Naive thymus-derived CD4-positive, alpha-beta T cell (primary cell): ENCODE data around the gene RNF144A. TPM values are rescaled to one million over a fixed set of nuclear protein-coding genes. Genes with fewer than 3 reads are reported as not detected.

Experiments
- ATAC-seq: fragments of 150-1000 bp; cut with Tn5 transposase; 2 replicates; pipeline ENCODE4 v1.10.0; 2021; ENCODE audit warnings: mild to moderate bottlenecking, moderate library complexity
- CTCF ChIA-PET: fragments of 350-600 bp; sonication (Branson Sonifier 250); formaldehyde crosslinking; loops from one replicate; lab custom pipeline; 2021; ENCODE audit warnings: antibody characterized with exemption; lab: Charles Lee
- POLR2A ChIA-PET: fragments of 350-600 bp; sonication (Branson Sonifier 250); formaldehyde crosslinking; loops from one replicate; lab custom pipeline; 2021; ENCODE audit warnings: antibody characterized with exemption, inconsistent platforms; lab: Charles Lee
- DNase-seq, 9 donors: peaks; one replicate each; pipeline versions ENCODE4 v3.0.0 to v3.0.0-alpha.2; 2020 to 2022; ENCODE audit warnings: mixed read lengths in 1 of 9
- H3K27ac ChIP-seq: one replicate; pipeline ENCODE4 v1.7.0; 2013; ENCODE audit warnings: mild to moderate bottlenecking, low read depth, low read length, moderate library complexity
- H3K27me3 ChIP-seq, 2 donors: one replicate each; pipeline ENCODE4 v1.7.0; 2013; ENCODE audit warnings: low read length in 2 of 2, mild to moderate bottlenecking in 2 of 2, moderate library complexity in 2 of 2; ENCODE audit not compliant: control insufficient read depth in 2 of 2, insufficient read depth in 2 of 2
- H3K36me3 ChIP-seq, 3 experiments: 1 replicate in 2 of 3; 2 replicates in 1 of 3; pipeline ENCODE4 v1.7.0; 2013; ENCODE audit warnings: low read length in 3 of 3, mild to moderate bottlenecking in 3 of 3, moderate library complexity in 1 of 3; ENCODE audit not compliant: insufficient read depth in 3 of 3, control insufficient read depth in 2 of 3
- H3K4me1 ChIP-seq, 2 donors: one replicate each; pipeline ENCODE4 v1.7.0; 2013; ENCODE audit warnings: low read length in 2 of 2, mild to moderate bottlenecking in 2 of 2, moderate library complexity in 1 of 2; ENCODE audit not compliant: control insufficient read depth in 2 of 2, insufficient read depth in 2 of 2
- H3K4me3 ChIP-seq: 2 replicates; pipeline ENCODE4 v1.7.0; 2013; ENCODE audit warnings: mild to moderate bottlenecking, low read length
- H3K9me3 ChIP-seq, 3 experiments: 1 replicate in 2 of 3; 2 replicates in 1 of 3; pipeline ENCODE4 v1.7.0; 2013; ENCODE audit warnings: low read length in 3 of 3; ENCODE audit not compliant: control insufficient read depth in 2 of 3
- H3K27ac Mint-ChIP-seq, 9 donors: one replicate each; pipeline ENCODE4 v1.8.0; 2020 to 2022; ENCODE audit warnings: mixed read lengths in 9 of 9, mild to moderate bottlenecking in 8 of 9, moderate library complexity in 5 of 9, inconsistent platforms in 2 of 9
- H3K27me3 Mint-ChIP-seq, 5 donors: one replicate each; pipeline ENCODE4 v1.8.0; 2021 to 2022; ENCODE audit warnings: mixed read lengths in 5 of 5, mild to moderate bottlenecking in 1 of 5
- H3K36me3 Mint-ChIP-seq, 5 donors: one replicate each; pipeline ENCODE4 v1.8.0; 2020 to 2022; ENCODE audit warnings: mixed read lengths in 5 of 5, mild to moderate bottlenecking in 3 of 5, inconsistent platforms in 1 of 5
- H3K4me1 Mint-ChIP-seq, 7 donors: one replicate each; pipeline ENCODE4 v1.8.0; 2020 to 2022; ENCODE audit warnings: mixed read lengths in 7 of 7, mild to moderate bottlenecking in 3 of 7, inconsistent platforms in 1 of 7
- H3K4me3 Mint-ChIP-seq, 10 donors: one replicate each; pipeline ENCODE4 v1.8.0; 2020 to 2022; ENCODE audit warnings: mild to moderate bottlenecking in 10 of 10, mixed read lengths in 10 of 10, moderate library complexity in 6 of 10, inconsistent platforms in 2 of 10
- H3K9me3 Mint-ChIP-seq, 11 donors: one replicate each; pipeline ENCODE4 v1.8.0; 2020 to 2022; ENCODE audit warnings: mixed read lengths in 11 of 11, mild to moderate bottlenecking in 4 of 11, inconsistent platforms in 1 of 11, moderate library complexity in 1 of 11
- intact Hi-C, 2 donors: fragments of 100-400 bp; cut with micrococcal nuclease; formaldehyde crosslinking; loops; one replicate each; pipeline ENCODE4 v1.15.1; 2023
- polyA plus RNA-seq, 2 donors: library from polyadenylated mRNA; unstranded; fragments of 300-500 nt; fragmentation: Illumina TruSeq; gene quantifications; one replicate each; pipeline ENCODE4 v1.2.3, GENCODE V29; 2021
- total RNA-seq, 6 experiments: library from RNA in 5 of 6; stranded (reverse) in 5 of 6; gene quantifications; 1 replicate in 5 of 6; 2 replicates in 1 of 6; pipeline ENCODE4 v1.2.3 and lab custom pipeline; 2021 to 2026

The RNF144A gene
- total and polyA plus RNA-seq, 7 experiments from 2014 or later: 21.2 to 74.4 (median 56.3) TPM

DNA sequence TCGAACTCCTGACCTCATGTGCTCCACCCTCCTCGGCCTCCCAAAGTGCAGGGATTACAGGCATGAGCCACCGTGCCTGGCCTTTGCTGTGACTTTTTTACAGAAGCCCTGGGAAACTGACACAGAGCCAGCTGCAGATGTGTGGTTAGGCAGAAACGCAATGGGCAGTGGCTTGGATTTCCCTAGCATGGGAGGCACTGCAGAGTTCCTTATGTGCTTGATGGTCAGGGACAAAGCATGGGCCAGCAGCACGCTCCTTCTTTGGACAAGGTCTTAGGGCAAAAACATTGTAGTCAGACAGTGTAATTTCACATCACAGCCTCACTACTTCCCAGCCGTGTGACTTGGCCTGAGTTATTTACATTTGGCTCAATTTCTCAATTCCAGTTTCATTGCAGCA is 153.9 kb downstream of the RNF144A start:
- no peak overlapping the region for H3K27ac ChIP-seq
- H3K4me3 Mint-ChIP-seq: no peak overlapping the region
- no peaks in the 10 kb centered on the region for H3K27me3 ChIP-seq
- H3K36me3 ChIP-seq: no peaks in the 10 kb centered on the region
- no peak for ATAC-seq
- H3K4me1 Mint-ChIP-seq: peaks cover 0 to 18% (median 10%) of the 10 kb centered on the region in 7 donors
- no peak overlapping the region for H3K4me3 ChIP-seq
- peaks cover 0 to 3% of the 10 kb centered on the region in 2 donors for H3K4me1 ChIP-seq
- ChIA-PET CTCF (no interaction called here), POLR2A (interaction anchor here (0.6 kb wide), 1 partner anchor 1766 kb away, joined by 3 read pairs; the partner anchor contains the start of gene KIDINS220)
- no peaks in the 10 kb centered on the region for H3K27me3 Mint-ChIP-seq
- DNase-seq: no peak
- peaks cover 0 to 4% (median 0%) of the 10 kb centered on the region in 11 donors for H3K9me3 Mint-ChIP-seq
- no peak overlapping the region for H3K27ac Mint-ChIP-seq
- intact Hi-C loops: no loop called here
- peaks cover 6 to 57% (median 54%) of the 10 kb centered on the region in 5 donors for H3K36me3 Mint-ChIP-seq
- no peaks in the 10 kb centered on the region for H3K9me3 ChIP-seq

DNA sequence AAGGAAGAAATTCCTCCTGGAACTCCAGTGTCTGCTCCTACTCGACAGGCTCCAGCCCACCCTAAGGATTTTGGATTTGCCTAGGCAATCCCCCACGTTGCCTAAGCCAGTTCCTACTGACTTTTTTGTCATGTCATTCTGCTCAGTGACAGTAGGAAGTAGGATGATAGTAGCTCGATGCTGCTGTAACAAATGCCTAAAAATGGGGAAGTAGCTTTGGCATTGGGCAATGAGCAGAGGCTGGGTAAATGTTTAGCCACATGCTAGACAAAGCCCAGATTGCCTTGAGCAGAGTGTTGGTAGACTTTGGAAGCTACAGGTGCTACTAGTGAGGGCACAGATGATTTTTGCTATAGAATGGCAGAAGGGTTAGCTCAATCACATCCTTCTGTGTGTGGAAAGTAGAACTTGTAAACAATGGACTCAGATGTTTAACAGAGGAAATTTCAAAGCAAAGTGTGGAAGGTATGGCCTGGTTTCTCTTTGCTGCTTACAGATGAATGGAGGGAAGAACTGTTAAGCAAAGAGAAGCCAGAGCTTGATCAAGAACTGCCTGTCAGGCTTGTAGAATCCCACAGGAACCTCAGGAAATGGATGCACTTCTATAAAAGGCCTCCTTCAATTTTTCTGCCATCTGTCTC is 154.8 kb downstream of the RNF144A start:
- H3K4me3 ChIP-seq: no peak overlapping the region
- no peak for DNase-seq
- intact Hi-C loops: no loop called here

DNA sequence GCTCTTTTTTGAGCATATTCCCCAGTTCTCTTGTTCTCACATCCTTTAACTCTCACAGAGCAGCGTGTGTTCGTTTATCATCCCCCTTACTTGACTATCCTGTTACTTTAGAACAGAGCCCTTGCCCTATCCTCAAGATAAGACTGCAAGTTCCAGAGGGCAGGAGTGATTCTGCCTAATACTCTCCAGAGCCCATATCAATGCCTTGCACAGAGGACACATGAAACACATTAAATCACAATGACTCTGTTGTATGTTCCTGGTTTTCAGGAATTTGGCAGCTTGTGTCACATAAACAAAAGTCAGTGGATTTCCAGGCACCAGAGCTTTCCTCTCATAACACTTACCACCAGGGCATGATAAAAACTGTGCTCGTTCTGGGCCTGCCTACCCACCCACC is 156.7 kb downstream of the RNF144A start:
- no peak overlapping the region for H3K27ac ChIP-seq
- CTCF ChIA-PET: no interaction called here
- DNase-seq (no peak), ATAC-seq (no peak)
- POLR2A ChIA-PET: interaction anchor here (0.9 kb wide), 1 partner anchor 1761 kb away, joined by 3 read pairs; no protein-coding TSS in a partner anchor
- H3K27ac Mint-ChIP-seq: peak overlapping the region in 1 of 9 donors; percentile 8
- intact Hi-C loops: no loop called here
- H3K9me3 Mint-ChIP-seq: peaks cover 0 to 4% (median 0%) of the 10 kb centered on the region in 11 donors
- peaks cover 0 to 52% (median 46%) of the 10 kb centered on the region in 5 donors for H3K36me3 Mint-ChIP-seq
- no peak overlapping the region for H3K4me3 ChIP-seq
- no peaks in the 10 kb centered on the region for H3K27me3 Mint-ChIP-seq
- H3K9me3 ChIP-seq: no peaks in the 10 kb centered on the region
- H3K4me3 Mint-ChIP-seq: no peak overlapping the region
- peaks cover 0 to 6% (median 4%) of the 10 kb centered on the region in 7 donors for H3K4me1 Mint-ChIP-seq
- H3K4me1 ChIP-seq: no peaks in the 10 kb centered on the region
- H3K27me3 ChIP-seq: no peaks in the 10 kb centered on the region
- no peaks in the 10 kb centered on the region for H3K36me3 ChIP-seq

More for the DNA sequence above, 154.8 kb downstream of the RNF144A start:
- peaks cover 0 to 3% of the 10 kb centered on the region in 2 donors for H3K4me1 ChIP-seq
- H3K9me3 Mint-ChIP-seq: peaks cover 0 to 4% (median 0%) of the 10 kb centered on the region in 11 donors
- no peaks in the 10 kb centered on the region for H3K9me3 ChIP-seq
- H3K36me3 ChIP-seq: no peaks in the 10 kb centered on the region
- no peaks in the 10 kb centered on the region for H3K27me3 Mint-ChIP-seq
- H3K27ac Mint-ChIP-seq: no peak overlapping the region
- ATAC-seq: peak; percentile 80
- H3K4me1 Mint-ChIP-seq: peaks cover 0 to 18% (median 10%) of the 10 kb centered on the region in 7 donors
- no peak overlapping the region for H3K27ac ChIP-seq
- no peaks in the 10 kb centered on the region for H3K27me3 ChIP-seq
- H3K36me3 Mint-ChIP-seq: peaks cover 6 to 53% (median 47%) of the 10 kb centered on the region in 5 donors
- ChIA-PET POLR2A (no interaction called here), CTCF (interaction anchor here (1.1 kb wide), 1 partner anchor 14 kb away, joined by 3 read pairs; no protein-coding TSS in a partner anchor)
- H3K4me3 Mint-ChIP-seq: no peak overlapping the region

DNA sequence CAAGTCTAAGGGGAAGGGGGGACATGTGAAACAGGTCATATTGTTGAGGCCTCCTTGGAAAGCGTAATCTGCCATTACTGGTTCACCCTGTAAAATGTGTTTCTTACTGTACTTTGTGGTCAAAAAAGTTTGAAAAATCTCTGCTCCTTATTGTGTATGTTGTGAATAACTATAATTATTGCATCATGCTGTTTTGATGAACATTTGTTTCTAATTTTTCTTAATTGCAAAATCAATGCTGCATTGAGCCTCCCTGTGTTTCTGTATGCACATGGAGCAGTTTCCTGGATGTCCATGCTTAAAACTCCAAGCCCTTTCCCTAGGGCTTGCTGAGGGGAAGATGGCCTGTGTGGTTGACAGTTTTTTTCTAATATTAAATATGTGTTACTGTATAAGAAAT is 158.6 kb downstream of the RNF144A start:
- H3K27me3 ChIP-seq: no peaks in the 10 kb centered on the region
- H3K36me3 ChIP-seq: no peaks in the 10 kb centered on the region
- no peaks in the 10 kb centered on the region for H3K9me3 ChIP-seq
- H3K36me3 Mint-ChIP-seq: peaks cover 0 to 50% (median 41%) of the 10 kb centered on the region in 5 donors
- ChIA-PET POLR2A (no interaction called here), CTCF (interaction anchor here (1.3 kb wide), 1 partner anchor 22 kb away, joined by 3 read pairs; no protein-coding TSS in a partner anchor)
- DNase-seq (no peak), ATAC-seq (no peak)
- no peak overlapping the region for H3K27ac Mint-ChIP-seq
- H3K27me3 Mint-ChIP-seq: no peaks in the 10 kb centered on the region
- H3K9me3 Mint-ChIP-seq: peaks cover 0 to 4% (median 0%) of the 10 kb centered on the region in 11 donors
- H3K27ac ChIP-seq: no peak overlapping the region
- no peaks in the 10 kb centered on the region for H3K4me1 ChIP-seq
- intact Hi-C loops: no loop called here
- H3K4me3 ChIP-seq: no peak overlapping the region
- peaks cover 0 to 6% (median 0%) of the 10 kb centered on the region in 7 donors for H3K4me1 Mint-ChIP-seq
- H3K4me3 Mint-ChIP-seq: no peak overlapping the region

DNA sequence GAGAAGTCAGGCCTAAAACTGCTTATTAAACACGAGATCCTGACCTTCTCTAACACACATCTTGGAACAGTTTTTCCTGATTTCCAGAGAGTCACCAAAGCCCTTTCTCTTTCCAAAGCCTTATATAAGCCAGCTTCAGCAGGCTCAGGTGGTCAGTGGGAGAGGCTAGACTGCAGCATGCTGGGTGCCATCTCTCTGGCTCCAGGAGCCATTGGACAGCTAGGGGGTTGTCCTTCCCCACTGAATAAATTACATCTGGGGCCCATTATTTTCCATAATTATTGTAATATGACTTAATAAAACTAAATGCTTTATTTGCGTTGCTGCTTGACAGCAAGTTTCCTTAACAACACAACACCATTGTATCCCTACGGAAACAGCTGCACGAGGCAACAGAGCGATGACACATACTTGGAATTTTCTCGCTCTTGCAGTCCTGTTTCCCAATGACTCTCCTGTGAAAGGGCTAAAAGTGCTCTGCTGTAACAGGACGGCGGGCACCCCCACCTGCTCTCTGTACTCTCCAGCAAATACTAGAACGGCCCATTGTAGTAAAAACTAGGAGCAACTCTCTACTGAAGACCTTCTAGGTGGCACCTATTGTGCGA is 160.6 kb downstream of the RNF144A start:
- Mint-ChIP-seq H3K36me3 (peaks cover 0 to 55% (median 35%) of the 10 kb centered on the region in 5 donors), H3K27me3 (no peaks in the 10 kb centered on the region), H3K9me3 (peaks cover 0 to 6% (median 0%) of the 10 kb centered on the region in 11 donors), H3K4me1 (peaks cover 0 to 6% (median 0%) of the 10 kb centered on the region in 7 donors), H3K4me3 (no peak overlapping the region), H3K27ac (no peak overlapping the region)
- CTCF ChIA-PET: no interaction called here
- H3K9me3 ChIP-seq: no peaks in the 10 kb centered on the region
- intact Hi-C loops: no loop called here
- ATAC-seq (no peak), DNase-seq (no peak)
- H3K4me3 ChIP-seq: no peak overlapping the region
- H3K27me3 ChIP-seq: no peaks in the 10 kb centered on the region
- H3K4me1 ChIP-seq: no peaks in the 10 kb centered on the region
- no peaks in the 10 kb centered on the region for H3K36me3 ChIP-seq
- no peak overlapping the region for H3K27ac ChIP-seq
- POLR2A ChIA-PET: no interaction called here

DNA sequence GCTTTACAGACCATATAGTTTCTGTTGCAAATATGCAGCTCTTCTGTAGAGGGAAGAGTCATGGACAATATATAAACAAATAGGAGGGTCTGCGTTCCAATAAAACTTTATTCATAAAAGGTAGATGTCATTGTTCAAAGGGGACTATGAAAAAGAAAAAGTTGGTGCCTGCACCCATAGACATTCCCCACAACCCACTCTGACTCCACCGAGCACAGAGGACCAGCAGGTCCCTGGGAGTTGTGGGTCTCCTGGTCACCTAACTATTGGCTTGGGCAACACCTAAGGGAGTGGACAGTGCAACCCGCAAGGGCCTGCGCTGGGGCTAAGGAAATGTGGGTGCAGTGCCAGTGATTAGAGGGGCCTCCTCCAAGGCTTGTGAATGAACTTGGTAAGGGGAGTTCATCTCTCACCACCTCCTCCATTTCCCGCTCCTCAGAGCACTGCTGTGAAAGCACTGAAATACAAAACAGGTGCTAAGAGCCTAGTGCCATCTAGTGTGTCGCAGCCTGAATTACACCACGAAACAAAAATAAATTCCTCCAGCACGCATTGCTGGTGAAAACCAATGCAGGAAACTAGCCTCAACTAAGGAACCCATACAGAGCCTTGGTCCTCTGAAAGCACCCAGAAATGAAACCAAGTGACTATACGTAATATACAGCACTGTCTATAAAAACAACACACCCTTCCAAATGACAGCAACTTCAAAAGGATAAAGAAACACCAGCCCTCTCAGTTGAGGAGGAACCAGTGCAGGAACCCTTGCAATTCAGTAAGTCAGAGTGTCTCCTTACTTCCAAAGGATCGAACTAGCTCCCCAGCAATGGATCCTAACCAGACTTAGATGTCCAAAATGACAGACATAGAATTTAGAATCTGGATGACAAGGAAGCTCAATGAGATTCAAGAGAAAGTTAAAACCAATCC is 166.6 kb downstream of the RNF144A start:
- Histone ChIP-seq H3K27ac (no peak overlapping the region), H3K4me1 (no peaks in the 10 kb centered on the region), H3K9me3 (peaks cover 0 to 8% (median 0%) of the 10 kb centered on the region in 3 experiments), H3K27me3 (peaks cover 0 to 3% of the 10 kb centered on the region in 2 donors), H3K4me3 (no peak overlapping the region), H3K36me3 (no peaks in the 10 kb centered on the region)
- no peak overlapping the region for H3K4me3 Mint-ChIP-seq
- ChIA-PET POLR2A (no interaction called here), CTCF (no interaction called here)
- DNase-seq: peak in 3 of 9 donors; percentile 13 to 30 (median 19)
- peaks cover 4 to 35% (median 11%) of the 10 kb centered on the region in 11 donors for H3K9me3 Mint-ChIP-seq
- peaks cover 9 to 49% (median 34%) of the 10 kb centered on the region in 5 donors for H3K36me3 Mint-ChIP-seq
- no peaks in the 10 kb centered on the region for H3K4me1 Mint-ChIP-seq
- H3K27ac Mint-ChIP-seq: no peak overlapping the region
- no peak for ATAC-seq
- H3K27me3 Mint-ChIP-seq: peaks cover 0 to 8% (median 0%) of the 10 kb centered on the region in 5 donors
- intact Hi-C loops: loop anchor here in 1 of 2 donors (1.0 kb wide), 3 partner anchors 46 to 258 kb away; no protein-coding TSS in a partner anchor
